HepG2 (cell line): ENCODE data around the gene CCNB1. TPM values are rescaled to one million over a fixed set of nuclear protein-coding genes. Genes with fewer than 3 reads are reported as not detected.

Experiments
- ATAC-seq: fragments of 200-7000 bp; cut with Tn5 transposase; 3 replicates; pipeline ENCODE4 v1.9.1; 2020; ENCODE audit warnings: mild to moderate bottlenecking, moderate library complexity
- BruUV-seq: library from RNA; stranded (reverse); fragments of 400-500 nt; replicated peaks from 2 replicates; lab custom pipeline; 2021; lab: Mats Ljungman, UMichigan
- CTCF ChIA-PET: fragments of 300-600 bp; formaldehyde crosslinking; extraction: SDS; loops from one replicate; lab custom pipeline; 2021; ENCODE audit warnings: low total read pairs, inconsistent platforms, low intra/inter-chr PET ratio; lab: Yijun Ruan, JAX
- POLR2A ChIA-PET: fragments of 350-600 bp; sonication (Branson Sonifier 250); formaldehyde crosslinking; loops from one replicate; lab custom pipeline; 2020; ENCODE audit warnings: antibody characterized with exemption, inconsistent platforms; lab: Yijun Ruan, JAX
- DNase-seq: peaks from one replicate; pipeline ENCODE4 v3.0.0-alpha.2; 2015; ENCODE audit warnings: low spot score
- FAIRE-seq: peaks from 3 replicates; lab custom pipeline; 2011; peaks lifted over from hg19 to GRCh38; lab: Jason Lieb, UNC
- H2AFZ ChIP-seq: one replicate; pipeline ENCODE4 v1.6.1; 2011; ENCODE audit warnings: low read length, inconsistent platforms
- H3K27ac ChIP-seq: fragments of 300-600 bp; 3 replicates; pipeline ENCODE4 v1.8.0; 2011; ENCODE audit warnings: mixed run types, mild to moderate bottlenecking, mixed read lengths, low read length, inconsistent platforms; ENCODE audit not compliant: insufficient read depth; ENCODE audit errors: extremely low read length
- H3K27me3 ChIP-seq, 2 experiments: fragments of 200-600 bp in 1 of 2; 2 replicates in 1 of 2; 3 replicates in 1 of 2; pipeline versions ENCODE4 v1.6.0 to v1.8.0; 2011; ENCODE audit warnings: low read length in 2 of 2, mild to moderate bottlenecking in 2 of 2, moderate library complexity in 2 of 2, inconsistent platforms in 1 of 2; ENCODE audit not compliant: insufficient read depth in 2 of 2, control insufficient read depth in 1 of 2
- H3K36me3 ChIP-seq, 2 experiments: fragments of 200-600 bp in 1 of 2; replicated peaks in 1 of 2; 2 replicates in 1 of 2; 3 replicates in 1 of 2; pipeline versions ENCODE4 v1.5.1 to v1.8.0; 2011; ENCODE audit warnings: low read length in 2 of 2, inconsistent platforms in 1 of 2; ENCODE audit not compliant: insufficient read depth in 2 of 2, control insufficient read depth in 1 of 2
- H3K4me1 ChIP-seq: 2 replicates; pipeline ENCODE4 v1.5.1; 2012; ENCODE audit warnings: low read length, inconsistent platforms; ENCODE audit not compliant: insufficient read depth
- H3K4me2 ChIP-seq: 2 replicates; pipeline ENCODE4 v1.6.0; 2011; ENCODE audit warnings: low read depth, low read length, inconsistent platforms
- H3K4me3 ChIP-seq, 3 experiments: fragments of 200-600 bp in 1 of 3; sonication (generic), shearing (Covaris generic) in 1 of 3; replicated peaks in 1 of 3; 2 replicates each; pipeline ENCODE4 v1.5.1; 2011 to 2016; ENCODE audit warnings: low read length in 3 of 3, inconsistent platforms in 2 of 3, low read depth in 2 of 3, mild to moderate bottlenecking in 2 of 3, control low read depth in 1 of 3, mixed read lengths in 1 of 3; ENCODE audit not compliant: insufficient read depth in 1 of 3
- H3K79me2 ChIP-seq: one replicate; pipeline ENCODE4 v1.6.1; 2011; ENCODE audit warnings: low read length, inconsistent platforms; ENCODE audit not compliant: insufficient read depth
- H3K9ac ChIP-seq: 2 replicates; pipeline ENCODE4 v1.6.0; 2011; ENCODE audit warnings: mild to moderate bottlenecking, low read depth, low read length, inconsistent platforms; ENCODE audit not compliant: insufficient read depth
- H3K9me3 ChIP-seq: 2 replicates; pipeline ENCODE4 v1.5.1; 2012; ENCODE audit warnings: mild to moderate bottlenecking, low read length
- H4K20me1 ChIP-seq: 2 replicates; pipeline ENCODE4 v1.6.0; 2011; ENCODE audit warnings: inconsistent platforms, mild to moderate bottlenecking, low read length, moderate library complexity; ENCODE audit not compliant: insufficient read depth
- MAZ ChIP-seq, 2 experiments: sonication (generic) in 1 of 2; formaldehyde crosslinking in 1 of 2; IDR thresholded peaks; 2 replicates each; pipeline versions ENCODE4 v1.5.0 to v1.6.1; 2012 to 2020; ENCODE audit warnings: low read depth in 2 of 2, mild to moderate bottlenecking in 2 of 2, borderline replicate concordance in 1 of 2, improper control_type of control experiment in 1 of 2, low read length in 1 of 2, missing genetic modification reagents in 1 of 2, moderate library complexity in 1 of 2
- MTA3 ChIP-seq: sonication (generic); formaldehyde crosslinking; IDR thresholded peaks from 2 replicates; pipeline ENCODE4 v1.4.0; 2020; ENCODE audit warnings: missing genetic modification reagents
- PHF5A ChIP-seq: IDR thresholded peaks from one replicate; pipeline ENCODE4 v1.6.1; 2018; ENCODE audit warnings: low read depth, missing genetic modification reagents; ENCODE audit not compliant: unreplicated experiment
- POLR2G ChIP-seq: fragments of 200-400 bp; formaldehyde crosslinking; IDR thresholded peaks from 2 replicates; pipeline ENCODE4 v1.6.1; 2018; ENCODE audit warnings: mild to moderate bottlenecking, low read depth, low read length, moderate library complexity
- RXRB ChIP-seq: IDR thresholded peaks from 2 replicates; pipeline ENCODE4 v1.6.1; 2016; ENCODE audit warnings: borderline replicate concordance, missing genetic modification reagents, missing compliant biosample characterization
- SIN3B ChIP-seq: fragments of 150-350 bp; IDR thresholded peaks from 2 replicates; pipeline ENCODE4 v1.6.1; 2014; ENCODE audit warnings: low read length
- SMYD3 ChIP-seq: sonication (generic); formaldehyde crosslinking; IDR thresholded peaks from 2 replicates; pipeline ENCODE4 v1.8.1; 2023; ENCODE audit warnings: mild to moderate bottlenecking, missing genetic modification reagents
- ZNF329 ChIP-seq: sonication (generic); formaldehyde crosslinking; IDR thresholded peaks from 2 replicates; pipeline ENCODE4 v1.9.0; 2021; ENCODE audit warnings: low read depth, mild to moderate bottlenecking, missing genetic modification reagents
- ZNF350 ChIP-seq: sonication (generic); formaldehyde crosslinking; IDR thresholded peaks from 2 replicates; pipeline ENCODE4 v1.4.0; 2020; ENCODE audit warnings: mild to moderate bottlenecking, low read depth, missing genetic modification reagents, borderline replicate concordance
- ZNF460 ChIP-seq: sonication (generic); formaldehyde crosslinking; IDR thresholded peaks from 2 replicates; pipeline ENCODE4 v1.5.1; 2020; ENCODE audit warnings: missing genetic modification reagents, mild to moderate bottlenecking, borderline replicate concordance
- ZNF674 ChIP-seq: sonication (generic); formaldehyde crosslinking; IDR thresholded peaks from 2 replicates; pipeline ENCODE4 v1.5.0; 2020; ENCODE audit warnings: low read depth, mild to moderate bottlenecking, missing genetic modification reagents
- ZNF770 ChIP-seq: sonication (generic); formaldehyde crosslinking; IDR thresholded peaks from 2 replicates; pipeline ENCODE4 v1.5.0; 2020; ENCODE audit warnings: mild to moderate bottlenecking, missing genetic modification reagents
- ZNF839 ChIP-seq: sonication (generic); formaldehyde crosslinking; IDR thresholded peaks from 2 replicates; pipeline ENCODE4 v1.4.0; 2020; ENCODE audit warnings: missing genetic modification reagents, mild to moderate bottlenecking, borderline replicate concordance
- WGBS: methylation state at CpG from one replicate; pipeline ENCODE4 v1.1.6; 2017; ENCODE audit warnings: low lambda C conversion rate; 5-methylcytosine and 5-hydroxymethylcytosine counted together
- in situ Hi-C: cut with HindIII; loops from 2 replicates; pipeline ENCODE4 v1.10.0; 2017; ENCODE audit warnings: low pct_unique_long_range_greater_than_20kb; ENCODE audit not compliant: extremely low pct_ligation_motif_present
- intact Hi-C: fragments of 100-400 bp; cut with micrococcal nuclease; formaldehyde crosslinking; loops from one replicate; pipeline ENCODE4 v1.10.0; 2022; ENCODE audit not compliant: unreplicated experiment
- polyA plus RNA-seq, 8 experiments: library from polyadenylated mRNA; depleted of rRNA in 3 of 8; stranded (reverse) in 7 of 8; unstranded in 1 of 8; fragments of >200 nt; fragmentation: Illumina TruSeq in 4 of 8; extraction: Trizol in 4 of 8; gene quantifications; 2 replicates each; pipeline versions ENCODE4 v1.2.1 to v1.2.3, GENCODE V29; 2011 to 2016; ENCODE audit warnings: low read depth in 4 of 8, missing spikeins in 1 of 8, mixed read lengths in 1 of 8; ENCODE audit not compliant: insufficient read depth in 1 of 8
- total RNA-seq, 5 experiments: library from RNA; depleted of rRNA; stranded (reverse); fragments of >200 nt; fragmentation: Illumina TruSeq; extraction: Trizol; gene quantifications; 2 replicates each; pipeline ENCODE4 v1.2.3, GENCODE V29; 2016; ENCODE audit warnings: low read depth in 1 of 5
- TF ChIP-seq, protein P1 (sequence below): IDR thresholded peaks from 2 replicates; pipeline ENCODE4 v1.6.1; 2016; ENCODE audit warnings: low read depth
- TF ChIP-seq, protein P2 (sequence below): sonication (generic); formaldehyde crosslinking; IDR thresholded peaks from 2 replicates; pipeline ENCODE4 v1.5.0; 2020; ENCODE audit warnings: mild to moderate bottlenecking, missing genetic modification reagents

Gene CCNB1
- total and polyA plus RNA-seq, 2 of the 13 experiments (the other 11 are each of a cell fraction or from before 2014, with no cell fraction given), result 82.3 to 316 TPM

- TF ChIP-seq, protein P1, sequence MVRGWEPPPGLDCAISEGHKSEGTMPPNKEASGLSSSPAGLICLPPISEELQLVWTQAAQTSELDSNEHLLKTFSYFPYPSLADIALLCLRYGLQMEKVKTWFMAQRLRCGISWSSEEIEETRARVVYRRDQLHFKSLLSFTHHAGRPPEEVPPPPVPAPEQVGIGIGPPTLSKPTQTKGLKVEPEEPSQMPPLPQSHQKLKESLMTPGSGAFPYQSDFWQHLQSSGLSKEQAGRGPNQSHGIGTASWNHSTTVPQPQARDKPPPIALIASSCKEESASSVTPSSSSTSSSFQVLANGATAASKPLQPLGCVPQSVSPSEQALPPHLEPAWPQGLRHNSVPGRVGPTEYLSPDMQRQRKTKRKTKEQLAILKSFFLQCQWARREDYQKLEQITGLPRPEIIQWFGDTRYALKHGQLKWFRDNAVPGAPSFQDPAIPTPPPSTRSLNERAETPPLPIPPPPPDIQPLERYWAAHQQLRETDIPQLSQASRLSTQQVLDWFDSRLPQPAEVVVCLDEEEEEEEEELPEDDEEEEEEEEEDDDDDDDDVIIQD, result no peak
- TF ChIP-seq POLR2G, result no peak
- no peak for TF ChIP-seq ZNF839 (CRISPR knock-in tag)
- no peak for TF ChIP-seq ZNF350
- no peak for TF ChIP-seq ZNF460 (CRISPR knock-in tag)
These were observed 35.5 kb downstream of the CCNB1 start (continued) for GRCh38 chr5:69202497-69202896.

DNA sequence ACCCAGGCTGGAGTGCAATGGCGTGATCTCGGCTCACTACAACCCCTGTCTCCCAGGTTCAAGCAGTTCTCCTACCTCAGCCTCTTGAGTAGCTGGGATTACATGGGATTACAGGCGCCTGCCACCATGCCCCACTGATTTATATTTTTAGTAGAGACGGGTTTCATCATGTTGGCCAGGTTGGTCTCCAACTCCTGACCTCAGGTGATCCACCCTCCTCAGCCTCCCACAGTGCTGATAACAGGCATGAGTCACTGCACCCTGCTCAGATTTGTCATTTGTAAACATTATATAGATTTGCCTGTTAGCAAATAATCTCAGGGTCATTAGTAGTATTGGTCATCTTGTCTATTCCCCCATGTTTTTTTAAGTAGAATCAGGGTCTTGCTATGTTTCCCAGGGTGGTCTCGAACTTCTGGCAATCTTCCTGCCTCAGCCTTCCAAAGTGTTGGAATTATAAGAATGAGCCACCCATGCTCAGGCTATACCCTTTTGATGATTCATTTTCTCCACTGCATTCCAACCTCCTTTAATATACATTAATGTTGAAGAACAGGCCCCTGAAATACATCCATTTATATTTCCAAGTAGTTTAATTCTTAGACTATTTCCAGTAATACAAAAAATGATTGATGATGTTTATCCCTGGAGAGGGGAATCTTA is 39.7 kb downstream of the CCNB1 start:
- H3K27ac ChIP-seq, result no peak overlapping the region
- no peaks in the 10 kb centered on the region for H4K20me1 ChIP-seq
- no peaks in the 10 kb centered on the region for H3K27me3 ChIP-seq
- FAIRE-seq, result no peak
- 95% methylated on average over 5 of the region's 5 CpGs for WGBS
- intact Hi-C loops (no loop called here), in situ Hi-C loops (no loop called here)
- H3K4me2 ChIP-seq, result no peak overlapping the region
- ChIA-PET CTCF (no interaction called here), POLR2A (no interaction called here)
- H3K79me2 ChIP-seq, result no peaks in the 10 kb centered on the region
- H3K4me3 ChIP-seq, result no peak overlapping the region
- H2AFZ ChIP-seq, result no peak overlapping the region
- ATAC-seq, result peak; percentile 68
- peaks cover 2 to 8% of the 10 kb centered on the region in 2 experiments; a peak in 2 of 5 replicates for H3K36me3 ChIP-seq
- no peaks in the 10 kb centered on the region for H3K9me3 ChIP-seq
- H3K4me1 ChIP-seq, result peaks cover 8% of the 10 kb centered on the region
- DNase-seq, result peak; percentile 57
- BruUV-seq, result no TSS peak
- H3K9ac ChIP-seq, result no peak overlapping the region
- TF ChIP-seq, protein P2, sequence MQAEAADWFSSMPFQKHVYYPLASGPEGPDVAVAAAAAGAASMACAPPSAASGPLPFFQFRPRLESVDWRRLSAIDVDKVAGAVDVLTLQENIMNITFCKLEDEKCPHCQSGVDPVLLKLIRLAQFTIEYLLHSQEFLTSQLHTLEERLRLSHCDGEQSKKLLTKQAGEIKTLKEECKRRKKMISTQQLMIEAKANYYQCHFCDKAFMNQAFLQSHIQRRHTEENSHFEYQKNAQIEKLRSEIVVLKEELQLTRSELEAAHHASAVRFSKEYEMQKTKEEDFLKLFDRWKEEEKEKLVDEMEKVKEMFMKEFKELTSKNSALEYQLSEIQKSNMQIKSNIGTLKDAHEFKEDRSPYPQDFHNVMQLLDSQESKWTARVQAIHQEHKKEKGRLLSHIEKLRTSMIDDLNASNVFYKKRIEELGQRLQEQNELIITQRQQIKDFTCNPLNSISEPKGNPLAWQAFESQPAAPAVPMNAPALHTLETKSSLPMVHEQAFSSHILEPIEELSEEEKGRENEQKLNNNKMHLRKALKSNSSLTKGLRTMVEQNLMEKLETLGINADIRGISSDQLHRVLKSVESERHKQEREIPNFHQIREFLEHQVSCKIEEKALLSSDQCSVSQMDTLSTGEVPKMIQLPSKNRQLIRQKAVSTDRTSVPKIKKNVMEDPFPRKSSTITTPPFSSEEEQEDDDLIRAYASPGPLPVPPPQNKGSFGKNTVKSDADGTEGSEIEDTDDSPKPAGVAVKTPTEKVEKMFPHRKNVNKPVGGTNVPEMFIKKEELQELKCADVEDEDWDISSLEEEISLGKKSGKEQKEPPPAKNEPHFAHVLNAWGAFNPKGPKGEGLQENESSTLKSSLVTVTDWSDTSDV (CRISPR knock-in tag), result no peak
- TF ChIP-seq ZNF770 (CRISPR knock-in tag) (peak; percentile 33; the same call in 1 of the 2 replicates), MAZ (IDR thresholded peaks at IDR 0.05; ENCODE audit: borderline replicate concordance, low read depth, low read length) (no peak), MAZ (CRISPR knock-in tag; IDR thresholded peaks at IDR 0.05; ENCODE audit: low read depth) (no peak), SIN3B (no peak), MTA3 (CRISPR knock-in tag) (no peak), SMYD3 (CRISPR knock-in tag) (no peak), RXRB (CRISPR knock-in tag) (peak; percentile 19; the same call in 1 of the 2 replicates), ZNF674 (CRISPR knock-in tag) (no peak), PHF5A (CRISPR knock-in tag) (no peak), ZNF329 (no peak)
